GM23338 (cell line): Measurements from ENCODE around the gene LTV1. TPM values are rescaled to one million over a fixed set of nuclear protein-coding genes. Genes with fewer than 3 reads are reported as not detected.

Source experiments
- ATAC-seq: fragments of 200-7000 bp; cut with Tn5 transposase; 3 replicates; pipeline ENCODE4 v1.9.1; 2020
- DNase-seq: peaks from one replicate; pipeline ENCODE4 v3.0.0-alpha.2; 2015; ENCODE audit warnings: low spot score
- H2AFZ ChIP-seq: fragments of 200-600 bp; sonication (generic); 2 replicates; pipeline ENCODE4 v1.8.0; 2016; ENCODE audit warnings: antibody characterized with exemption, mild to moderate bottlenecking, moderate library complexity
- H3F3A ChIP-seq: fragments of 200-600 bp; sonication (generic); replicated peaks from 2 replicates; pipeline ENCODE4 v1.8.0; 2017; ENCODE audit warnings: antibody characterized with exemption, mixed run types, low read depth
- H3K27ac ChIP-seq: fragments of 200-600 bp; sonication (generic); 2 replicates; pipeline ENCODE4 v1.6.1; 2016; ENCODE audit warnings: low read depth
- H3K27me3 ChIP-seq: fragments of 200-600 bp; sonication (generic); 2 replicates; pipeline ENCODE4 v1.8.0; 2016; ENCODE audit warnings: mild to moderate bottlenecking, mixed run types, moderate library complexity; ENCODE audit not compliant: insufficient read depth
- H3K36me3 ChIP-seq: fragments of 200-600 bp; sonication (generic); 2 replicates; pipeline ENCODE4 v1.8.0; 2016; ENCODE audit warnings: mild to moderate bottlenecking; ENCODE audit not compliant: insufficient read depth
- H3K4me1 ChIP-seq: fragments of 200-600 bp; sonication (generic); 2 replicates; pipeline ENCODE4 v1.8.0; 2016; ENCODE audit warnings: mild to moderate bottlenecking, moderate library complexity; ENCODE audit not compliant: insufficient read depth
- H3K4me2 ChIP-seq: fragments of 200-600 bp; sonication (generic); 2 replicates; pipeline ENCODE4 v1.7.1; 2017; ENCODE audit warnings: mixed run types
- H3K4me3 ChIP-seq: fragments of 200-600 bp; sonication (generic); 2 replicates; pipeline ENCODE4 v1.6.1; 2016; ENCODE audit warnings: mixed run types
- H3K79me2 ChIP-seq: fragments of 200-600 bp; sonication (generic); replicated peaks from 2 replicates; pipeline ENCODE4 v1.8.0; 2017; ENCODE audit warnings: mild to moderate bottlenecking; ENCODE audit not compliant: insufficient read depth
- H3K9me2 ChIP-seq: fragments of 200-600 bp; sonication (generic); 2 replicates; pipeline ENCODE4 v1.8.0; 2017; ENCODE audit not compliant: insufficient read depth
- H4K20me1 ChIP-seq: fragments of 200-600 bp; sonication (generic); replicated peaks from 2 replicates; pipeline ENCODE4 v1.8.0; 2017; ENCODE audit warnings: mild to moderate bottlenecking; ENCODE audit not compliant: insufficient read depth
- H3K27ac Mint-ChIP-seq: 2 replicates; pipeline ENCODE4 v1.8.0; 2020; ENCODE audit warnings: inconsistent platforms, mild to moderate bottlenecking, moderate library complexity, mixed read lengths
- H3K27me3 Mint-ChIP-seq: 3 replicates; pipeline ENCODE4 v1.8.0; 2022; ENCODE audit warnings: low read depth, mild to moderate bottlenecking, moderate library complexity, mixed read lengths, inconsistent platforms; ENCODE audit not compliant: insufficient read depth, poor library complexity
- H3K36me3 Mint-ChIP-seq: 3 replicates; pipeline ENCODE4 v1.8.0; 2021; ENCODE audit warnings: low read depth, mild to moderate bottlenecking, inconsistent platforms, moderate library complexity, mixed read lengths
- H3K4me1 Mint-ChIP-seq: 3 replicates; pipeline ENCODE4 v1.8.0; 2020; ENCODE audit warnings: mild to moderate bottlenecking, inconsistent platforms, mixed read lengths
- H3K4me3 Mint-ChIP-seq: 3 replicates; pipeline ENCODE4 v1.8.0; 2021; ENCODE audit warnings: moderate library complexity, mild to moderate bottlenecking, inconsistent platforms, mixed read lengths
- H3K9me3 Mint-ChIP-seq: 3 replicates; pipeline ENCODE4 v1.8.0; 2020; ENCODE audit warnings: moderate library complexity, mild to moderate bottlenecking, inconsistent platforms, mixed read lengths
- CREB1 ChIP-seq: fragments of 250-450 bp; sonication (Bioruptor Pico); IDR thresholded peaks from 2 replicates; pipeline ENCODE4 v1.5.0; 2020; ENCODE audit warnings: low read depth, mild to moderate bottlenecking, moderate library complexity
- EZH2 ChIP-seq: fragments of 200-600 bp; sonication (generic); IDR thresholded peaks from one replicate; pipeline ENCODE4 v1.8.0; 2017; ENCODE audit warnings: antibody characterized with exemption, mild to moderate bottlenecking, low read depth; ENCODE audit not compliant: unreplicated experiment
- EZH2phosphoT487 ChIP-seq: fragments of 200-600 bp; sonication (generic); IDR thresholded peaks from one replicate; pipeline ENCODE4 v1.8.1; 2018; ENCODE audit warnings: antibody characterized with exemption; ENCODE audit not compliant: unreplicated experiment
- JUNB ChIP-seq: IDR thresholded peaks from one replicate; pipeline ENCODE4 v1.6.1; 2016; ENCODE audit warnings: antibody characterized with exemption; ENCODE audit not compliant: unreplicated experiment
- NANOG ChIP-seq: IDR thresholded peaks from 2 replicates; pipeline ENCODE4 v1.6.1; 2016; ENCODE audit warnings: antibody characterized with exemption, borderline replicate concordance
- POLR2AphosphoS5 ChIP-seq: IDR thresholded peaks from 2 replicates; pipeline ENCODE4 v1.6.1; 2016; ENCODE audit warnings: antibody characterized with exemption, low read depth
- STAT1 ChIP-seq: IDR thresholded peaks from one replicate; pipeline ENCODE4 v1.6.1; 2016; ENCODE audit warnings: antibody characterized with exemption; ENCODE audit not compliant: unreplicated experiment
- ZNF114 ChIP-seq: fragments of 250-450 bp; sonication (Bioruptor Pico); IDR thresholded peaks from 2 replicates; pipeline ENCODE4 v1.5.0; 2020; ENCODE audit warnings: mild to moderate bottlenecking, moderate library complexity
- ZNF331 ChIP-seq: fragments of 250-450 bp; sonication (Bioruptor Pico); IDR thresholded peaks from 2 replicates; pipeline ENCODE4 v1.5.0; 2020; ENCODE audit warnings: low read depth, mild to moderate bottlenecking, moderate library complexity
- polyA plus RNA-seq: library from polyadenylated mRNA; unstranded; fragments of >200 nt; fragmentation: Nextera tagmentation; extraction: Ambion mirVana; gene quantifications from 2 replicates; pipeline ENCODE4 v1.2.1, GENCODE V29; 2016
- total RNA-seq: library from RNA; depleted of rRNA; stranded (reverse); fragments of >200 nt; shearing (Covaris generic); gene quantifications from 2 replicates; pipeline ENCODE4 v1.2.3, GENCODE V29; 2014
- TF ChIP-seq, protein P1 (sequence below): fragments of 250-450 bp; sonication (Bioruptor Pico); IDR thresholded peaks from 2 replicates; pipeline ENCODE4 v1.5.0; 2020; ENCODE audit warnings: mild to moderate bottlenecking, moderate library complexity
- TF ChIP-seq, protein P2 (sequence below), 2 experiments: fragments of 200-600 bp in 1 of 2; sonication (generic) in 1 of 2; conservative IDR thresholded peaks; 2 replicates each; pipeline versions ENCODE4 v1.5.1 to v1.6.1; 2016 to 2017; ENCODE audit warnings: antibody characterized with exemption in 2 of 2, low read depth in 2 of 2, mild to moderate bottlenecking in 2 of 2, moderate library complexity in 1 of 2
- TF ChIP-seq, protein P3 (sequence below): IDR thresholded peaks from one replicate; pipeline ENCODE4 v1.6.1; 2018; ENCODE audit warnings: antibody characterized with exemption; ENCODE audit not compliant: unreplicated experiment
- TF ChIP-seq, protein P4 (sequence below): IDR thresholded peaks from 2 replicates; pipeline ENCODE4 v1.6.1; 2016; ENCODE audit warnings: antibody characterized with exemption

Gene LTV1
- total and polyA plus RNA-seq, 2 experiments from 2014 or later, result 36.5 to 72.4 TPM

DNA sequence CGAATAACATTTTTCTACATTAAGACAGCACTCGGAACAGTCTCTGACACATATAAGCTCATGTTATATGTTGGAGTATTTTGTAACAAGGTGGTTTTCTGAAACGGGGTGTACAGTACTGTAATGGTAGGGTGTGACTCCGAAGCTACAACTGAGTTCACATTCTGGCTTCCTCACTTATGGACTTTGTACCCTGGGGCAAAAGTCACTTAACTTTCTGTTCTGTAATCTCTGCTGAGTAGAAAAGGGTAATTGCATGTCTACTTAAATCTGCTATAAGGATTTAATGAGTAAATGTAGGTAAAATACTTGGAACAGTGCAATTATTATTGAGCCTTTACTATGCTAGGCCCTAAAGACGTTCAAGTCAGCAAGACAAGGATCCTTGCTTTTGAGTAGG lies 4.7 kb upstream of the LTV1 start:
- peaks cover 5% of the 10 kb centered on the region for H3K4me1 ChIP-seq
- no peaks in the 10 kb centered on the region for H4K20me1 ChIP-seq
- H3K27me3 ChIP-seq, result no peaks in the 10 kb centered on the region
- H3K36me3 ChIP-seq, result no peaks in the 10 kb centered on the region
- no peaks in the 10 kb centered on the region for H3F3A ChIP-seq
- no peak for DNase-seq
- H3K36me3 Mint-ChIP-seq, result no peaks in the 10 kb centered on the region
- ATAC-seq, result no peak
- H3K4me2 ChIP-seq, result no peak overlapping the region
- no peak overlapping the region for H2AFZ ChIP-seq
- H3K9me3 Mint-ChIP-seq, result no peaks in the 10 kb centered on the region
- H3K4me3 ChIP-seq, result no peak overlapping the region
- H3K79me2 ChIP-seq, result peaks cover 2% of the 10 kb centered on the region
- no peak overlapping the region for H3K4me3 Mint-ChIP-seq
- H3K4me1 Mint-ChIP-seq, result peaks cover 5% of the 10 kb centered on the region
- TF ChIP-seq POLR2AphosphoS5 (no peak), NANOG (no peak), CREB1 (CRISPR knock-in tag) (no peak), STAT1 (no peak), JUNB (no peak), ZNF114 (CRISPR knock-in tag) (no peak), EZH2phosphoT487 (no peak), EZH2 (no peak), ZNF331 (CRISPR knock-in tag) (no peak)
- TF ChIP-seq, protein P1, sequence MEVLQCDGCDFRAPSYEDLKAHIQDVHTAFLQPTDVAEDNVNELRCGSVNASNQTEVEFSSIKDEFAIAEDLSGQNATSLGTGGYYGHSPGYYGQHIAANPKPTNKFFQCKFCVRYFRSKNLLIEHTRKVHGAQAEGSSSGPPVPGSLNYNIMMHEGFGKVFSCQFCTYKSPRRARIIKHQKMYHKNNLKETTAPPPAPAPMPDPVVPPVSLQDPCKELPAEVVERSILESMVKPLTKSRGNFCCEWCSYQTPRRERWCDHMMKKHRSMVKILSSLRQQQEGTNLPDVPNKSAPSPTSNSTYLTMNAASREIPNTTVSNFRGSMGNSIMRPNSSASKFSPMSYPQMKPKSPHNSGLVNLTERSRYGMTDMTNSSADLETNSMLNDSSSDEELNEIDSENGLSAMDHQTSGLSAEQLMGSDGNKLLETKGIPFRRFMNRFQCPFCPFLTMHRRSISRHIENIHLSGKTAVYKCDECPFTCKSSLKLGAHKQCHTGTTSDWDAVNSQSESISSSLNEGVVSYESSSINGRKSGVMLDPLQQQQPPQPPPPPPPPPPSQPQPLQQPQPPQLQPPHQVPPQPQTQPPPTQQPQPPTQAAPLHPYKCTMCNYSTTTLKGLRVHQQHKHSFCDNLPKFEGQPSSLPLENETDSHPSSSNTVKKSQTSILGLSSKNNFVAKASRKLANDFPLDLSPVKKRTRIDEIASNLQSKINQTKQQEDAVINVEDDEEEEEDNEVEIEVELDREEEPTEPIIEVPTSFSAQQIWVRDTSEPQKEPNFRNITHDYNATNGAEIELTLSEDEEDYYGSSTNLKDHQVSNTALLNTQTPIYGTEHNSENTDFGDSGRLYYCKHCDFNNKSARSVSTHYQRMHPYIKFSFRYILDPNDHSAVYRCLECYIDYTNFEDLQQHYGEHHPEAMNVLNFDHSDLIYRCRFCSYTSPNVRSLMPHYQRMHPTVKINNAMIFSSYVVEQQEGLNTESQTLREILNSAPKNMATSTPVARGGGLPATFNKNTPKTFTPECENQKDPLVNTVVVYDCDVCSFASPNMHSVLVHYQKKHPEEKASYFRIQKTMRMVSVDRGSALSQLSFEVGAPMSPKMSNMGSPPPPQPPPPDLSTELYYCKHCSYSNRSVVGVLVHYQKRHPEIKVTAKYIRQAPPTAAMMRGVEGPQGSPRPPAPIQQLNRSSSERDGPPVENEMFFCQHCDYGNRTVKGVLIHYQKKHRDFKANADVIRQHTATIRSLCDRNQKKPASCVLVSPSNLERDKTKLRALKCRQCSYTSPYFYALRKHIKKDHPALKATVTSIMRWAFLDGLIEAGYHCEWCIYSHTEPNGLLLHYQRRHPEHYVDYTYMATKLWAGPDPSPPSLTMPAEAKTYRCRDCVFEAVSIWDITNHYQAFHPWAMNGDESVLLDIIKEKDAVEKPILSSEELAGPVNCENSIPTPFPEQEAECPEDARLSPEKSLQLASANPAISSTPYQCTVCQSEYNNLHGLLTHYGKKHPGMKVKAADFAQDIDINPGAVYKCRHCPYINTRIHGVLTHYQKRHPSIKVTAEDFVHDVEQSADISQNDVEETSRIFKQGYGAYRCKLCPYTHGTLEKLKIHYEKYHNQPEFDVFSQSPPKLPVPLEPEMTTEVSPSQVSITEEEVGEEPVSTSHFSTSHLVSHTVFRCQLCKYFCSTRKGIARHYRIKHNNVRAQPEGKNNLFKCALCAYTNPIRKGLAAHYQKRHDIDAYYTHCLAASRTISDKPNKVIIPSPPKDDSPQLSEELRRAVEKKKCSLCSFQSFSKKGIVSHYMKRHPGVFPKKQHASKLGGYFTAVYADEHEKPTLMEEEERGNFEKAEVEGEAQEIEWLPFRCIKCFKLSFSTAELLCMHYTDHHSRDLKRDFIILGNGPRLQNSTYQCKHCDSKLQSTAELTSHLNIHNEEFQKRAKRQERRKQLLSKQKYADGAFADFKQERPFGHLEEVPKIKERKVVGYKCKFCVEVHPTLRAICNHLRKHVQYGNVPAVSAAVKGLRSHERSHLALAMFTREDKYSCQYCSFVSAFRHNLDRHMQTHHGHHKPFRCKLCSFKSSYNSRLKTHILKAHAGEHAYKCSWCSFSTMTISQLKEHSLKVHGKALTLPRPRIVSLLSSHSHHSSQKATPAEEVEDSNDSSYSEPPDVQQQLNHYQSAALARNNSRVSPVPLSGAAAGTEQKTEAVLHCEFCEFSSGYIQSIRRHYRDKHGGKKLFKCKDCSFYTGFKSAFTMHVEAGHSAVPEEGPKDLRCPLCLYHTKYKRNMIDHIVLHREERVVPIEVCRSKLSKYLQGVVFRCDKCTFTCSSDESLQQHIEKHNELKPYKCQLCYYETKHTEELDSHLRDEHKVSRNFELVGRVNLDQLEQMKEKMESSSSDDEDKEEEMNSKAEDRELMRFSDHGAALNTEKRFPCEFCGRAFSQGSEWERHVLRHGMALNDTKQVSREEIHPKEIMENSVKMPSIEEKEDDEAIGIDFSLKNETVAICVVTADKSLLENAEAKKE (CRISPR knock-in tag), result no peak
- TF ChIP-seq, protein P2, sequence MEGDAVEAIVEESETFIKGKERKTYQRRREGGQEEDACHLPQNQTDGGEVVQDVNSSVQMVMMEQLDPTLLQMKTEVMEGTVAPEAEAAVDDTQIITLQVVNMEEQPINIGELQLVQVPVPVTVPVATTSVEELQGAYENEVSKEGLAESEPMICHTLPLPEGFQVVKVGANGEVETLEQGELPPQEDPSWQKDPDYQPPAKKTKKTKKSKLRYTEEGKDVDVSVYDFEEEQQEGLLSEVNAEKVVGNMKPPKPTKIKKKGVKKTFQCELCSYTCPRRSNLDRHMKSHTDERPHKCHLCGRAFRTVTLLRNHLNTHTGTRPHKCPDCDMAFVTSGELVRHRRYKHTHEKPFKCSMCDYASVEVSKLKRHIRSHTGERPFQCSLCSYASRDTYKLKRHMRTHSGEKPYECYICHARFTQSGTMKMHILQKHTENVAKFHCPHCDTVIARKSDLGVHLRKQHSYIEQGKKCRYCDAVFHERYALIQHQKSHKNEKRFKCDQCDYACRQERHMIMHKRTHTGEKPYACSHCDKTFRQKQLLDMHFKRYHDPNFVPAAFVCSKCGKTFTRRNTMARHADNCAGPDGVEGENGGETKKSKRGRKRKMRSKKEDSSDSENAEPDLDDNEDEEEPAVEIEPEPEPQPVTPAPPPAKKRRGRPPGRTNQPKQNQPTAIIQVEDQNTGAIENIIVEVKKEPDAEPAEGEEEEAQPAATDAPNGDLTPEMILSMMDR (conservative IDR thresholded peaks at IDR 0.05; ENCODE audit: low read depth in 2 of 2), result no peak
- TF ChIP-seq, protein P3, sequence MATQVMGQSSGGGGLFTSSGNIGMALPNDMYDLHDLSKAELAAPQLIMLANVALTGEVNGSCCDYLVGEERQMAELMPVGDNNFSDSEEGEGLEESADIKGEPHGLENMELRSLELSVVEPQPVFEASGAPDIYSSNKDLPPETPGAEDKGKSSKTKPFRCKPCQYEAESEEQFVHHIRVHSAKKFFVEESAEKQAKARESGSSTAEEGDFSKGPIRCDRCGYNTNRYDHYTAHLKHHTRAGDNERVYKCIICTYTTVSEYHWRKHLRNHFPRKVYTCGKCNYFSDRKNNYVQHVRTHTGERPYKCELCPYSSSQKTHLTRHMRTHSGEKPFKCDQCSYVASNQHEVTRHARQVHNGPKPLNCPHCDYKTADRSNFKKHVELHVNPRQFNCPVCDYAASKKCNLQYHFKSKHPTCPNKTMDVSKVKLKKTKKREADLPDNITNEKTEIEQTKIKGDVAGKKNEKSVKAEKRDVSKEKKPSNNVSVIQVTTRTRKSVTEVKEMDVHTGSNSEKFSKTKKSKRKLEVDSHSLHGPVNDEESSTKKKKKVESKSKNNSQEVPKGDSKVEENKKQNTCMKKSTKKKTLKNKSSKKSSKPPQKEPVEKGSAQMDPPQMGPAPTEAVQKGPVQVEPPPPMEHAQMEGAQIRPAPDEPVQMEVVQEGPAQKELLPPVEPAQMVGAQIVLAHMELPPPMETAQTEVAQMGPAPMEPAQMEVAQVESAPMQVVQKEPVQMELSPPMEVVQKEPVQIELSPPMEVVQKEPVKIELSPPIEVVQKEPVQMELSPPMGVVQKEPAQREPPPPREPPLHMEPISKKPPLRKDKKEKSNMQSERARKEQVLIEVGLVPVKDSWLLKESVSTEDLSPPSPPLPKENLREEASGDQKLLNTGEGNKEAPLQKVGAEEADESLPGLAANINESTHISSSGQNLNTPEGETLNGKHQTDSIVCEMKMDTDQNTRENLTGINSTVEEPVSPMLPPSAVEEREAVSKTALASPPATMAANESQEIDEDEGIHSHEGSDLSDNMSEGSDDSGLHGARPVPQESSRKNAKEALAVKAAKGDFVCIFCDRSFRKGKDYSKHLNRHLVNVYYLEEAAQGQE, result no peak
- TF ChIP-seq, protein P4, sequence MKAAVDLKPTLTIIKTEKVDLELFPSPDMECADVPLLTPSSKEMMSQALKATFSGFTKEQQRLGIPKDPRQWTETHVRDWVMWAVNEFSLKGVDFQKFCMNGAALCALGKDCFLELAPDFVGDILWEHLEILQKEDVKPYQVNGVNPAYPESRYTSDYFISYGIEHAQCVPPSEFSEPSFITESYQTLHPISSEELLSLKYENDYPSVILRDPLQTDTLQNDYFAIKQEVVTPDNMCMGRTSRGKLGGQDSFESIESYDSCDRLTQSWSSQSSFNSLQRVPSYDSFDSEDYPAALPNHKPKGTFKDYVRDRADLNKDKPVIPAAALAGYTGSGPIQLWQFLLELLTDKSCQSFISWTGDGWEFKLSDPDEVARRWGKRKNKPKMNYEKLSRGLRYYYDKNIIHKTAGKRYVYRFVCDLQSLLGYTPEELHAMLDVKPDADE, result no peak
- H3K27ac Mint-ChIP-seq, result no peak overlapping the region
- H3K27ac ChIP-seq, result no peak overlapping the region
- no peaks in the 10 kb centered on the region for H3K9me2 ChIP-seq
- peaks cover 5% of the 10 kb centered on the region for H3K27me3 Mint-ChIP-seq
